Measurements from ENCODE around the gene DDX25. TPM values are rescaled to one million over a fixed set of nuclear protein-coding genes. Genes with fewer than 3 reads are reported as not detected.

The DDX25 gene
- total and polyA plus RNA-seq, 4 experiments from 2014 or later, result not detected

DNA sequence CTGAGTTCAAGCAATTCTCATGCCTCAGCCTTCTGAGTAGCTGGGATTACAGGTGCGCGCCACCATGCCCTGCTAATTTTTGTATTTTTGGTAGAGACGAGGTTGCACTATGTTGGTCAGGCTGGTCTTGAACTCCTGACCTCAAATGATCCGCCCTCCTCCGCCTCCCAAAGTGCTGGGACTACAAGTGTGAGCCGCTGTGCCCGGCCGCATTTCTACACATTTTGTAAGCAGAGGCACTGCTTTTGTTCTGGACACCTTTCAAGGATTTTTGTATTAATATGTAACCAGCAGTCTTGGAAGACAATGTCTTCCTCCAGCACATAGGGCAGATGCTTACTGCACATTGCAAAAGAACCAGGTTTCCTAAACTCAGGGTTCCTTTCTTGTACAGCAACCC, 30.2 kb downstream of the DDX25 start:
- H3K9me3 ChIP-seq (ENCODE audit: control insufficient read depth in 1 of 2, low read length in 2 of 2), result no peaks in the 10 kb centered on the region
- Mint-ChIP-seq H3K4me1 (peaks cover 0 to 9% (median 4%) of the 10 kb centered on the region in 4 donors), H3K27me3 (peaks cover 2 to 17% of the 10 kb centered on the region in 2 donors), H3K27ac (no peak overlapping the region), H3K4me3 (no peak overlapping the region), H3K9me3 (no peaks in the 10 kb centered on the region), H3K36me3 (no peaks in the 10 kb centered on the region)
- H3K4me3 ChIP-seq (ENCODE audit: low read length in 2 of 2), result no peak overlapping the region
- CTCF ChIA-PET (ENCODE audit: partially characterized antibody), result no interaction called here
- POLR2A ChIA-PET (ENCODE audit: partially characterized antibody), result no interaction called here
- no peak for DNase-seq
- peaks cover 6% of the 10 kb centered on the region for H3K27me3 ChIP-seq (ENCODE audit: insufficient read depth, low read length)
- intact Hi-C loops (cut with micrococcal nuclease), result no loop called here
- no peaks in the 10 kb centered on the region for H3K36me3 ChIP-seq (ENCODE audit: insufficient read depth, low read length)
- no peaks in the 10 kb centered on the region for H3K4me1 ChIP-seq (ENCODE audit: insufficient read depth, low read length)
- no peak overlapping the region for H3K27ac ChIP-seq (ENCODE audit: low read depth, low read length)

DNA sequence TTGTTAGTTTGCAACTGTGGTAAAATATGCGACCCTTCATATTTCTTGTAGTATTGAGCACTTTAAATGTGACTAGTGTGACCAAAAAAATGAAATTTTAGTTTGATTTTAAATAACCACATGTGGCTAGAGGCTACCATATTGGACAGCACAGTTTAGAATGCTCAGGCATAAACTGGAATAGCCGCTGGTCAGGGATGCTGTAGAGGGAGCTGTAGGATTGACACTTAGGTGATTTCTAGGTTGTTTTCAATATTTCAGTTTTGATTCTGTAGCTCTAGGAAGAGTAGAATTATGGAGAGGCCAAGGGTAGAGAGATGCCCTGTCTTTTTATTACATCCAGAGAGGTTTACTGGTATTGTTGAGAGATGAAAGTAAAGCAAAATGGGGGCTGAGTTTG, 30.7 kb downstream of the DDX25 start:
- ChIA-PET CTCF (ENCODE audit: partially characterized antibody) (no interaction called here), POLR2A (ENCODE audit: partially characterized antibody) (no interaction called here)
- Histone ChIP-seq H3K4me3 (ENCODE audit: low read length in 2 of 2) (no peak overlapping the region), H3K36me3 (ENCODE audit: insufficient read depth, low read length) (no peaks in the 10 kb centered on the region), H3K9me3 (ENCODE audit: control insufficient read depth in 1 of 2, low read length in 2 of 2) (no peaks in the 10 kb centered on the region), H3K27me3 (ENCODE audit: insufficient read depth, low read length) (peaks cover 6% of the 10 kb centered on the region), H3K4me1 (ENCODE audit: insufficient read depth, low read length) (no peaks in the 10 kb centered on the region), H3K27ac (ENCODE audit: low read depth, low read length) (no peak overlapping the region)
- peaks cover 0 to 9% (median 4%) of the 10 kb centered on the region in 4 donors for H3K4me1 Mint-ChIP-seq
- H3K27me3 Mint-ChIP-seq, result peaks cover 2 to 11% of the 10 kb centered on the region in 2 donors
- H3K27ac Mint-ChIP-seq, result no peak overlapping the region
- DNase-seq, result no peak
- no peaks in the 10 kb centered on the region for H3K36me3 Mint-ChIP-seq
- no peaks in the 10 kb centered on the region for H3K9me3 Mint-ChIP-seq
- intact Hi-C loops (cut with micrococcal nuclease), result no loop called here
- no peak overlapping the region for H3K4me3 Mint-ChIP-seq

DNA sequence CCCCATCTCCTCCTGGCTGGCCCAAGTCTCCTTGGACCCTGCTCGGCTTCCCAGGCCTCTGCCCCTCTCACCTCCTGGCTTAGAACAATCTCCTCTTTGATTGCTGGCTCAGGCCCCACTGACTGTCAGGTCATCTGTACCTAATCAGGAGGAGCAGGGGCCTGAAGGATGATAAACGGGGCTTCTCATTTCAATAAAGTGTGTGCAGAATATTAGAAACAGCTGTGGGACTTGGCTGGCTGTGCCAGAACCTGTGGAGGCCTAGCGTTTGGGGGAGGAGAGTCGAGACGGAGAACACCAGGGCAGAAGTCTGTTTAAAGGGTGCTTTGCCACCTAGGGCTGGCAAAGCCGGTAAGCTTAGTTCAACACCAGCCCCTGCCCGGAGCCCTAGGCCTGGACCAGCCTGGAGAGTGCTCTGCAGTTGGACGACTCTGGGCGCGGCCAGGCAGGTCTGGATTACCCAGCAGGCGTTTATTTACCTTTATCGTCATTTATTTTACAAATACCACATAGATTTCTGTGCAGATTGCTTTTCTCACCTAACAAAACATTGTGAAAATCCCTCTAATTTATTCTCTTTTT, 31.4 kb downstream of the DDX25 start:
- peaks cover 2 to 10% of the 10 kb centered on the region in 2 donors for H3K27me3 Mint-ChIP-seq
- Histone ChIP-seq H3K4me3 (ENCODE audit: low read length in 2 of 2) (no peak overlapping the region), H3K27me3 (ENCODE audit: insufficient read depth, low read length) (peaks cover 6% of the 10 kb centered on the region), H3K27ac (ENCODE audit: low read depth, low read length) (no peak overlapping the region), H3K36me3 (ENCODE audit: insufficient read depth, low read length) (no peaks in the 10 kb centered on the region), H3K9me3 (ENCODE audit: control insufficient read depth in 1 of 2, low read length in 2 of 2) (no peaks in the 10 kb centered on the region), H3K4me1 (ENCODE audit: insufficient read depth, low read length) (no peaks in the 10 kb centered on the region)
- POLR2A ChIA-PET (ENCODE audit: partially characterized antibody), result no interaction called here
- peaks cover 0 to 9% (median 4%) of the 10 kb centered on the region in 4 donors for H3K4me1 Mint-ChIP-seq
- CTCF ChIA-PET (ENCODE audit: partially characterized antibody), result interaction anchor here (1.0 to 1.3 kb wide), 4 partner anchors 12 to 262 kb away, joined by 3 to 4 read pairs (median 3); no protein-coding TSS in a partner anchor
- H3K9me3 Mint-ChIP-seq, result no peaks in the 10 kb centered on the region
- intact Hi-C loops (cut with micrococcal nuclease), result no loop called here
- no peak overlapping the region for H3K27ac Mint-ChIP-seq
- no peak overlapping the region for H3K4me3 Mint-ChIP-seq
- no peaks in the 10 kb centered on the region for H3K36me3 Mint-ChIP-seq
- DNase-seq, result no peak

DNA sequence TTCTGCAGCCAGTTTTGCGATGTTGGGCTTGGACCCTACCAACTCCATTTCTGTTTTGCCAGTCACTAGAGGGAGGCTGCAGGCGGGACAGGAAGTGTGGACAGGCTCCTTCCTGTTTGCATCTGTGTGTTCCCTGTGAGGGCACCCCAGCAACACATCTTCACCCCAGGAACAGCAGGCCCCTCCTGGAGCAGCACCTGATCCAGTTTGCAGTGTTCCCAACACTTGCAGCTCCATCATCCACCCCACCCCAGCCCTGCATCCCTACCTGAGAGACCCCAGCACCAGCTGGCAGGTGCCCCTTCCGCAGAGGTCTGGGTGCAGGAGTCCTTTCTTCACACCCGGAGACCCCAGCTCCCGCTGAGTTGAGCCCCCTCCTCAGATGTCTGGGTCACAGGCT, 34.1 kb downstream of the DDX25 start:
- Mint-ChIP-seq H3K36me3 (no peaks in the 10 kb centered on the region), H3K27me3 (peaks cover 0 to 1% of the 10 kb centered on the region in 2 donors), H3K27ac (peak overlapping the region in 1 of 7 donors; percentile 48), H3K4me3 (no peak overlapping the region), H3K4me1 (peaks cover 6 to 19% (median 9%) of the 10 kb centered on the region in 4 donors), H3K9me3 (no peaks in the 10 kb centered on the region)
- POLR2A ChIA-PET (ENCODE audit: partially characterized antibody), result no interaction called here
- Histone ChIP-seq H3K27me3 (ENCODE audit: insufficient read depth, low read length) (peaks cover 6% of the 10 kb centered on the region), H3K9me3 (ENCODE audit: control insufficient read depth in 1 of 2, low read length in 2 of 2) (no peaks in the 10 kb centered on the region), H3K4me1 (ENCODE audit: insufficient read depth, low read length) (peaks cover 5% of the 10 kb centered on the region), H3K36me3 (ENCODE audit: insufficient read depth, low read length) (no peaks in the 10 kb centered on the region), H3K27ac (ENCODE audit: low read depth, low read length) (no peak overlapping the region), H3K4me3 (ENCODE audit: low read length in 2 of 2) (no peak overlapping the region)
- intact Hi-C loops (cut with micrococcal nuclease), result no loop called here
- CTCF ChIA-PET (ENCODE audit: partially characterized antibody), result interaction anchor here (0.8 to 4.3 kb wide), 7 partner anchors 9 to 255 kb away, joined by 3 to 22 read pairs (median 4); no protein-coding TSS in a partner anchor
- no peak for DNase-seq

DNA sequence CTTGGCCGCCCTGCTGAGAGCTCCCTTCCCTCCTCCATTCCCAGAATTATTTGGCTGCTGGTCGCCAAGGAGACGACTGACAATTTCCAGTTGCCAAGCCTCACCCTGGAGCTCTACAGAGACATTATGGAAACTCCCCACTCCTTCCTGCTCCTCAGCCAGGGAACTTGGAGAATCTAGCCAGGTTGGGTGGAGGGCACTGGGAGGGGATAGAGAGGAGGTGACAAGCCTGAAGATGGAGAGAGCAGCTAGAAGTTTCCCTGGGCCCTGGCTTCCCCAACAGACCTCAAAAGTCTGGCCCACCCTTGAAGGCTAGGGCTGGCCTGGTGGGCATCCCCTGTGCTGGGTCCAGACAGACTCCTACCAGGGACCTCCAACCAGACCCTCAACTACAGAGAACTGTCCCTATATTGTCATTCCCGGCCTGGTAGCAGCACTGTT, 34.8 kb downstream of the DDX25 start:
- H3K27ac Mint-ChIP-seq, result no peak overlapping the region
- POLR2A ChIA-PET (ENCODE audit: partially characterized antibody), result no interaction called here

DNA sequence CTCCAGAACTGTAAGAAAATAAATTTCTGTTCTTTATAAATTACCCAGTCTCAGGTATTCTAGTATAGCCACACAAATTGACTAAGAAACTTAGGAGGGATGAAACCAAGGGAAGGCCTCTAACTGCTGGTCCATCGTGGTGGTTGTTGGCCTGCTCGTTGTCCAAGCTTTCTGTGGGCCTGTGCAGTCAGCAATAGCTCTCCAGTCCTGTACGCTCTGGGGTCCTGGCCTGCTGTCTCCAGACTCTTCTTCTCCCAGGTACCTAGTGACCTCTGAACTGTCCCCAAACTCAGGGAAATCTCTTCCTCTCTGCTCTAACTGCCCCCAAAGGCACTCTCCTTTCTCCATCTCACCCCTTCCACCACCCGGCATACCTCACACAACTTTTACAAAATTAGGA, 35.8 kb downstream of the DDX25 start:
- ChIA-PET POLR2A (ENCODE audit: partially characterized antibody) (no interaction called here), CTCF (ENCODE audit: partially characterized antibody) (interaction anchor here (1.1 to 4.3 kb wide), 5 partner anchors 19 to 271 kb away, joined by 3 to 22 read pairs (median 4); no protein-coding TSS in a partner anchor)
- peaks cover 6 to 19% (median 9%) of the 10 kb centered on the region in 4 donors for H3K4me1 Mint-ChIP-seq

More for the DNA sequence above, 34.8 kb downstream of the DDX25 start:
- H3K9me3 ChIP-seq (ENCODE audit: control insufficient read depth in 1 of 2, low read length in 2 of 2), result no peaks in the 10 kb centered on the region
- peaks cover 5% of the 10 kb centered on the region for H3K4me1 ChIP-seq (ENCODE audit: insufficient read depth, low read length)
- H3K27me3 ChIP-seq (ENCODE audit: insufficient read depth, low read length), result peaks cover 6% of the 10 kb centered on the region
- no peaks in the 10 kb centered on the region for H3K27me3 Mint-ChIP-seq
- intact Hi-C loops (cut with micrococcal nuclease), result no loop called here
- peaks cover 6 to 19% (median 9%) of the 10 kb centered on the region in 4 donors for H3K4me1 Mint-ChIP-seq
- no peaks in the 10 kb centered on the region for H3K36me3 Mint-ChIP-seq
- peak overlapping the region in 1 of 8 donors; percentile 26 for H3K4me3 Mint-ChIP-seq
- H3K27ac ChIP-seq (ENCODE audit: low read depth, low read length), result no peak overlapping the region
- no peaks in the 10 kb centered on the region for H3K9me3 Mint-ChIP-seq
- CTCF ChIA-PET (ENCODE audit: partially characterized antibody), result interaction anchor here (0.7 to 4.3 kb wide), 8 partner anchors 9 to 259 kb away, joined by 3 to 22 read pairs (median 4); no protein-coding TSS in a partner anchor
- DNase-seq, result no peak
- H3K36me3 ChIP-seq (ENCODE audit: insufficient read depth, low read length), result no peaks in the 10 kb centered on the region
- no peak overlapping the region for H3K4me3 ChIP-seq (ENCODE audit: low read length in 2 of 2)

DNA sequence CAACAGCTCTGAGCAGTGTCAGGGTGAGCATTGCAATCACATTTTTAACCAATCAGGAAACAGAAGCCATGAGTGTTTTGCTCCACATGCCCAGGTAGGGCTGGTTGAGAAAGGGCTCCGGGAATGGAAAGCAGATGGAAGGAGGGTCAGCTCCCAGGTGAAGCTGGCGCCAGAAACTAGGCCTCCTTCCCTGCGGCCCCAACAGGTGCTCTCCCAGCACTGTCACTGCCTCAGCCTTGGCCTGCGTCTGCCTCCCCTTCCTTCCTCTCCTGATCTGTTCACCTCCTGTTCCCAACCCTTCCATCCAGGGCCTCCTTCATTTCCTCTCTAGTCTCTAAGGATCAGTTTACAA, 36.9 kb downstream of the DDX25 start:
- peaks cover 0 to 3% of the 10 kb centered on the region in 2 donors for H3K27me3 Mint-ChIP-seq
- Histone ChIP-seq H3K4me1 (ENCODE audit: insufficient read depth, low read length) (peaks cover 5% of the 10 kb centered on the region), H3K27ac (ENCODE audit: low read depth, low read length) (no peak overlapping the region), H3K27me3 (ENCODE audit: insufficient read depth, low read length) (peaks cover 6% of the 10 kb centered on the region), H3K4me3 (ENCODE audit: low read length in 2 of 2) (no peak overlapping the region), H3K9me3 (ENCODE audit: control insufficient read depth in 1 of 2, low read length in 2 of 2) (no peaks in the 10 kb centered on the region), H3K36me3 (ENCODE audit: insufficient read depth, low read length) (no peaks in the 10 kb centered on the region)
- no peak overlapping the region for H3K4me3 Mint-ChIP-seq
- no peak for DNase-seq
- intact Hi-C loops (cut with micrococcal nuclease), result no loop called here
- H3K4me1 Mint-ChIP-seq, result peaks cover 6 to 19% (median 9%) of the 10 kb centered on the region in 4 donors
- CTCF ChIA-PET (ENCODE audit: partially characterized antibody), result interaction anchor here (1.0 to 4.3 kb wide), 4 partner anchors 16 to 252 kb away, joined by 3 to 22 read pairs (median 4); no protein-coding TSS in a partner anchor
- H3K9me3 Mint-ChIP-seq, result no peaks in the 10 kb centered on the region
- no peaks in the 10 kb centered on the region for H3K36me3 Mint-ChIP-seq
- H3K27ac Mint-ChIP-seq, result no peak overlapping the region
- POLR2A ChIA-PET (ENCODE audit: partially characterized antibody), result no interaction called here

More for the DNA sequence above, 35.8 kb downstream of the DDX25 start:
- peak overlapping the region in 1 of 7 donors; percentile 1 for H3K27ac Mint-ChIP-seq
- no peak for DNase-seq
- intact Hi-C loops (cut with micrococcal nuclease), result no loop called here
- no peaks in the 10 kb centered on the region for H3K9me3 Mint-ChIP-seq
- Histone ChIP-seq H3K4me1 (ENCODE audit: insufficient read depth, low read length) (peaks cover 5% of the 10 kb centered on the region), H3K27me3 (ENCODE audit: insufficient read depth, low read length) (peaks cover 6% of the 10 kb centered on the region), H3K36me3 (ENCODE audit: insufficient read depth, low read length) (no peaks in the 10 kb centered on the region), H3K9me3 (ENCODE audit: control insufficient read depth in 1 of 2, low read length in 2 of 2) (no peaks in the 10 kb centered on the region), H3K4me3 (ENCODE audit: low read length in 2 of 2) (no peak overlapping the region), H3K27ac (ENCODE audit: low read depth, low read length) (no peak overlapping the region)
- H3K27me3 Mint-ChIP-seq, result peaks cover 0 to 3% of the 10 kb centered on the region in 2 donors
- H3K36me3 Mint-ChIP-seq, result no peaks in the 10 kb centered on the region
- H3K4me3 Mint-ChIP-seq, result no peak overlapping the region

All from CD4-positive, alpha-beta memory T cell (primary cell).